Neural cell (in vitro differentiated cells): ENCODE measurements around the gene GK.

Source experiments
- EP300 ChIP-seq: fragments of 450-650 bp; conservative IDR thresholded peaks from 2 replicates; pipeline ENCODE4 v1.6.1; 2014; ENCODE audit warnings: antibody characterized with exemption, mild to moderate bottlenecking, moderate library complexity; ENCODE audit not compliant: poor library complexity, severe bottlenecking
- MXI1 ChIP-seq: fragments of 450-650 bp; conservative IDR thresholded peaks from 2 replicates; pipeline ENCODE4 v1.6.1; 2014; ENCODE audit warnings: antibody characterized with exemption, mild to moderate bottlenecking; ENCODE audit not compliant: poor library complexity, severe bottlenecking
- POLR2AphosphoS5 ChIP-seq: IDR thresholded peaks from 2 replicates; pipeline ENCODE4 v1.6.1; 2012
- RAD21 ChIP-seq: fragments of 450-650 bp; conservative IDR thresholded peaks from 2 replicates; pipeline ENCODE4 v1.6.1; 2014; ENCODE audit warnings: antibody characterized with exemption, mild to moderate bottlenecking, moderate library complexity
- REST ChIP-seq: IDR thresholded peaks from 2 replicates; pipeline ENCODE4 v1.6.1; 2012; ENCODE audit warnings: borderline replicate concordance
- TAF1 ChIP-seq: IDR thresholded peaks from 2 replicates; pipeline ENCODE4 v1.6.1; 2012; ENCODE audit warnings: low read depth
- TF ChIP-seq, protein P1 (sequence below): fragments of 450-650 bp; IDR thresholded peaks from 2 replicates; pipeline ENCODE4 v1.5.1; 2014; ENCODE audit warnings: antibody characterized with exemption, mild to moderate bottlenecking, moderate library complexity; ENCODE audit not compliant: poor library complexity, severe bottlenecking

- TF ChIP-seq TAF1, result no peak
- TF ChIP-seq, protein P1, sequence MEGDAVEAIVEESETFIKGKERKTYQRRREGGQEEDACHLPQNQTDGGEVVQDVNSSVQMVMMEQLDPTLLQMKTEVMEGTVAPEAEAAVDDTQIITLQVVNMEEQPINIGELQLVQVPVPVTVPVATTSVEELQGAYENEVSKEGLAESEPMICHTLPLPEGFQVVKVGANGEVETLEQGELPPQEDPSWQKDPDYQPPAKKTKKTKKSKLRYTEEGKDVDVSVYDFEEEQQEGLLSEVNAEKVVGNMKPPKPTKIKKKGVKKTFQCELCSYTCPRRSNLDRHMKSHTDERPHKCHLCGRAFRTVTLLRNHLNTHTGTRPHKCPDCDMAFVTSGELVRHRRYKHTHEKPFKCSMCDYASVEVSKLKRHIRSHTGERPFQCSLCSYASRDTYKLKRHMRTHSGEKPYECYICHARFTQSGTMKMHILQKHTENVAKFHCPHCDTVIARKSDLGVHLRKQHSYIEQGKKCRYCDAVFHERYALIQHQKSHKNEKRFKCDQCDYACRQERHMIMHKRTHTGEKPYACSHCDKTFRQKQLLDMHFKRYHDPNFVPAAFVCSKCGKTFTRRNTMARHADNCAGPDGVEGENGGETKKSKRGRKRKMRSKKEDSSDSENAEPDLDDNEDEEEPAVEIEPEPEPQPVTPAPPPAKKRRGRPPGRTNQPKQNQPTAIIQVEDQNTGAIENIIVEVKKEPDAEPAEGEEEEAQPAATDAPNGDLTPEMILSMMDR, result no peak
- TF ChIP-seq POLR2AphosphoS5, result no peak
- no peak for TF ChIP-seq EP300
- no peak for TF ChIP-seq MXI1
- no peak for TF ChIP-seq REST
- TF ChIP-seq RAD21, result no peak
Measured at GRCh38 chrX:30637874-30638815, 15.1 kb upstream of the GK start.
